OCI-LY1 (cell line): ENCODE measurements around the gene CFAP57.

Experiments used
- H2AFZ ChIP-seq: fragments of 200-600 bp; sonication (generic), shearing (Covaris generic); 2 replicates; pipeline ENCODE4 v1.6.0; 2014; ENCODE audit warnings: antibody characterized with exemption, mild to moderate bottlenecking, low read length
- H3F3A ChIP-seq: fragments of 200-600 bp; sonication (generic), shearing (Covaris generic); 2 replicates; pipeline ENCODE4 v1.6.0; 2014; ENCODE audit warnings: mild to moderate bottlenecking, antibody characterized with exemption, low read length, moderate library complexity; ENCODE audit not compliant: insufficient read depth
- H3K27ac ChIP-seq: fragments of 200-600 bp; sonication (generic); 2 replicates; pipeline ENCODE4 v1.5.1; 2014; ENCODE audit warnings: low read length, mixed run types, mild to moderate bottlenecking, low read depth; ENCODE audit not compliant: poor library complexity, severe bottlenecking
- H3K27me3 ChIP-seq: fragments of 200-600 bp; sonication (generic); 2 replicates; pipeline ENCODE4 v1.6.0; 2014; ENCODE audit warnings: antibody characterized with exemption, mild to moderate bottlenecking, low read length, moderate library complexity; ENCODE audit not compliant: insufficient read depth
- H3K36me3 ChIP-seq: fragments of 200-600 bp; sonication (generic); 2 replicates; pipeline ENCODE4 v1.6.1; 2014; ENCODE audit warnings: mild to moderate bottlenecking, antibody characterized with exemption, low read length, moderate library complexity, mixed read lengths; ENCODE audit not compliant: insufficient read depth
- H3K4me1 ChIP-seq: fragments of 200-600 bp; sonication (generic); 2 replicates; pipeline ENCODE4 v1.5.1; 2014; ENCODE audit warnings: mild to moderate bottlenecking, low read length, moderate library complexity; ENCODE audit not compliant: insufficient read depth, severe bottlenecking
- H3K4me2 ChIP-seq: fragments of 200-600 bp; sonication (generic), shearing (Covaris generic); 2 replicates; pipeline ENCODE4 v1.6.1; 2014; ENCODE audit warnings: low read length
- H3K4me3 ChIP-seq: fragments of 200-600 bp; sonication (generic); 2 replicates; pipeline ENCODE4 v1.5.1; 2014; ENCODE audit warnings: low read length, low read depth, mild to moderate bottlenecking, mixed read lengths; ENCODE audit not compliant: poor library complexity, severe bottlenecking
- H3K79me2 ChIP-seq: fragments of 200-600 bp; shearing (Covaris generic); 2 replicates; pipeline ENCODE4 v1.6.1; 2016; ENCODE audit warnings: mixed run types, low read length, mixed read lengths; ENCODE audit not compliant: insufficient read depth
- H3K9ac ChIP-seq: fragments of 200-600 bp; sonication (generic), shearing (Covaris generic); 2 replicates; pipeline ENCODE4 v1.6.1; 2014; ENCODE audit warnings: mild to moderate bottlenecking, low read length, mixed read lengths
- H3K9me2 ChIP-seq: fragments of 200-600 bp; sonication (generic), shearing (Covaris generic); 2 replicates; pipeline ENCODE4 v1.6.1; 2014; ENCODE audit warnings: low read depth, mild to moderate bottlenecking, low read length, mixed read lengths
- H3K9me3 ChIP-seq: fragments of 200-600 bp; shearing (Covaris generic); 2 replicates; pipeline ENCODE4 v1.6.1; 2014; ENCODE audit warnings: low read length, mixed read lengths
- H4K20me1 ChIP-seq: fragments of 200-600 bp; sonication (generic), shearing (Covaris generic); 2 replicates; pipeline ENCODE4 v1.6.0; 2016; ENCODE audit warnings: mild to moderate bottlenecking, low read length; ENCODE audit not compliant: insufficient read depth
- EZH2 ChIP-seq: fragments of 200-600 bp; sonication (generic), shearing (Covaris generic); IDR thresholded peaks from 2 replicates; pipeline ENCODE4 v1.8.0; 2017; ENCODE audit warnings: borderline replicate concordance, mixed run types, mild to moderate bottlenecking, antibody characterized with exemption, low read length, moderate library complexity, mixed read lengths
- TF ChIP-seq, protein P1 (sequence below): fragments of 200-600 bp; sonication (generic), shearing (Covaris generic); IDR thresholded peaks from 2 replicates; pipeline ENCODE4 v1.5.1; 2017; ENCODE audit warnings: mild to moderate bottlenecking, antibody characterized with exemption, low read length, moderate library complexity, mixed read lengths

The CFAP57 gene

DNA sequence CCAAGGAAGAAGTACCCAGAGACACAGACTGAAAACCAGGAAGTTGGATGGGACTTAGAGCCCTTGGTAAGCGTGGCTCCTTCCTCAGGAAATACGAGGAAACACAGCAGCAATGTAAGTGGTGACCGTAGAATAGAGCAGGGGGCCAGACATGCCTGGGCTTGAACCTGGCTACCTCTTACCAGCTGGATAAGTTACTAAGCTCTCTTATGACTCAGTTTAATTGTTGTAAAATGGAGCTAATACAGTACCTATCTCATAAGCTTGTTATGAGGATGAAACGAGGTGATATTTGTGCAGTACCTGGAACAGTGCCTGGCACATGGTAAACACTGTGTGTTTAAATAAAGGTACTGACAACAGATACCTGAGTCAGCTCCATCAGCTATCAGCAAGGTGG is 19.3 kb upstream of the CFAP57 start:
- no peaks in the 10 kb centered on the region for H3K4me1 ChIP-seq
- H3K9ac ChIP-seq: no peak overlapping the region
- no peak overlapping the region for H3K4me3 ChIP-seq
- H3K4me2 ChIP-seq: no peak overlapping the region
- no peaks in the 10 kb centered on the region for H3F3A ChIP-seq
- H4K20me1 ChIP-seq: no peaks in the 10 kb centered on the region
- H3K27me3 ChIP-seq: no peaks in the 10 kb centered on the region
- H3K9me2 ChIP-seq: no peaks in the 10 kb centered on the region
- H2AFZ ChIP-seq: no peak overlapping the region
- TF ChIP-seq, protein P1, sequence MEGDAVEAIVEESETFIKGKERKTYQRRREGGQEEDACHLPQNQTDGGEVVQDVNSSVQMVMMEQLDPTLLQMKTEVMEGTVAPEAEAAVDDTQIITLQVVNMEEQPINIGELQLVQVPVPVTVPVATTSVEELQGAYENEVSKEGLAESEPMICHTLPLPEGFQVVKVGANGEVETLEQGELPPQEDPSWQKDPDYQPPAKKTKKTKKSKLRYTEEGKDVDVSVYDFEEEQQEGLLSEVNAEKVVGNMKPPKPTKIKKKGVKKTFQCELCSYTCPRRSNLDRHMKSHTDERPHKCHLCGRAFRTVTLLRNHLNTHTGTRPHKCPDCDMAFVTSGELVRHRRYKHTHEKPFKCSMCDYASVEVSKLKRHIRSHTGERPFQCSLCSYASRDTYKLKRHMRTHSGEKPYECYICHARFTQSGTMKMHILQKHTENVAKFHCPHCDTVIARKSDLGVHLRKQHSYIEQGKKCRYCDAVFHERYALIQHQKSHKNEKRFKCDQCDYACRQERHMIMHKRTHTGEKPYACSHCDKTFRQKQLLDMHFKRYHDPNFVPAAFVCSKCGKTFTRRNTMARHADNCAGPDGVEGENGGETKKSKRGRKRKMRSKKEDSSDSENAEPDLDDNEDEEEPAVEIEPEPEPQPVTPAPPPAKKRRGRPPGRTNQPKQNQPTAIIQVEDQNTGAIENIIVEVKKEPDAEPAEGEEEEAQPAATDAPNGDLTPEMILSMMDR: no peak
- TF ChIP-seq EZH2: no peak
- H3K36me3 ChIP-seq: no peaks in the 10 kb centered on the region
- no peak overlapping the region for H3K27ac ChIP-seq
- no peaks in the 10 kb centered on the region for H3K79me2 ChIP-seq
- H3K9me3 ChIP-seq: no peaks in the 10 kb centered on the region

DNA sequence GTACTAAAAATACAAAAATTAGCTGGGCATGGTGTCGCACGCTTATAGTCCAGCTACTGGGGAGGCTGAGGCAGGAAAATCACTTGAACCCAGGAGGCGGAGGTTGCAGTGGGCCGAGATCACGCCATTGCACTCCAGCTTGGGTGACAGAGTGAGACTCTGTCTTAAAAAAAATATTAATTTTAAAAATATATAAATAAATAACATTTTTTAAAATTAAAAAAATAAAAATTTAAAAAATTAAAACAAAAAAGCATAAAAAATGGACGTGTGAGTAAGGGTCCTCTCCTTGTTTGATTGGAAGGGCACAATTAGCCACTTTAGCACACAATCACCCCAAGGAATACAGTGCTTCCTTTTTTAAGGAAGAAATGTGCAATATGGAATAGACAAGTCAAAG is 18.7 kb upstream of the CFAP57 start:
- Histone ChIP-seq H3K79me2 (no peaks in the 10 kb centered on the region), H3K4me2 (no peak overlapping the region), H3K9me3 (no peaks in the 10 kb centered on the region), H3K36me3 (no peaks in the 10 kb centered on the region), H3F3A (no peaks in the 10 kb centered on the region), H4K20me1 (no peaks in the 10 kb centered on the region), H3K27me3 (no peaks in the 10 kb centered on the region), H2AFZ (no peak overlapping the region), H3K4me3 (no peak overlapping the region), H3K27ac (no peak overlapping the region), H3K9ac (no peak overlapping the region), H3K4me1 (no peaks in the 10 kb centered on the region), H3K9me2 (no peaks in the 10 kb centered on the region)
- TF ChIP-seq, protein P1: no peak
- no peak for TF ChIP-seq EZH2

DNA sequence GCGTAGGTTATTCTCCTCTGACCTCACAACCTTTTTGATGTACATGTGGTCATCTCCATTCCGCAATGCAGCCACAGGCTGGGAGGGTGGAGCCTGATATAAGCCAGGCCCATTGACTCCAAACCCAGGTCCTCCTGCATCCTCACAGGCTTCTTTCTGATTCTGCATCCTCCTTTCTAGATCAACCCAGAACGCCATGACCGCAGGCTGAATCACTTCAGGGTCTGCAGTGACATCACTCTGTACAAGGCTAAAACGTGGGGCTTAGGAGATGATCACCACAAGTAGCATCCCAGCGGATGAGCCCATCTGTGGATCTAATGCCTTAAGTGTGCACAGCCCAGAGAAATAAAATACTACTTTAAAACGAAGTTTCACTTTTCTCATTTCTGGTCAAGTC is 16.1 kb upstream of the CFAP57 start:
- no peaks in the 10 kb centered on the region for H3K36me3 ChIP-seq
- H3K4me2 ChIP-seq: no peak overlapping the region
- no peaks in the 10 kb centered on the region for H3K9me2 ChIP-seq
- H3K79me2 ChIP-seq: no peaks in the 10 kb centered on the region
- no peaks in the 10 kb centered on the region for H3K4me1 ChIP-seq
- H3F3A ChIP-seq: no peaks in the 10 kb centered on the region
- H4K20me1 ChIP-seq: no peaks in the 10 kb centered on the region
- no peak overlapping the region for H3K27ac ChIP-seq
- H3K27me3 ChIP-seq: no peaks in the 10 kb centered on the region
- H2AFZ ChIP-seq: no peak overlapping the region
- H3K9ac ChIP-seq: no peak overlapping the region
- no peak overlapping the region for H3K4me3 ChIP-seq
- H3K9me3 ChIP-seq: no peaks in the 10 kb centered on the region
- no peak for TF ChIP-seq EZH2
- TF ChIP-seq, protein P1: no peak
